Ishikawa (cell line): Measurements from ENCODE around the gene REV3L.

Source experiments
- CEBPB ChIP-seq: IDR thresholded peaks from 2 replicates; pipeline ENCODE4 v1.6.1; 2012
- CREB1 ChIP-seq: IDR thresholded peaks from 2 replicates; pipeline ENCODE4 v1.6.1; 2012; ENCODE audit warnings: low read depth
- EP300 ChIP-seq: IDR thresholded peaks from 2 replicates; pipeline ENCODE4 v1.6.1; 2012; ENCODE audit warnings: borderline replicate concordance
- FOXM1 ChIP-seq: IDR thresholded peaks from 2 replicates; pipeline ENCODE4 v1.6.1; 2012; ENCODE audit warnings: low read depth, borderline replicate concordance
- MAX ChIP-seq: IDR thresholded peaks from 2 replicates; pipeline ENCODE4 v1.6.1; 2012
- NFIC ChIP-seq: IDR thresholded peaks from 2 replicates; pipeline ENCODE4 v1.6.1; 2012
- RAD21 ChIP-seq: IDR thresholded peaks from 2 replicates; pipeline ENCODE4 v1.6.1; 2012; ENCODE audit warnings: low read depth
- REST ChIP-seq: IDR thresholded peaks from 2 replicates; pipeline ENCODE4 v1.6.1; 2012; ENCODE audit warnings: low read depth, mild to moderate bottlenecking
- TAF1 ChIP-seq: IDR thresholded peaks from 2 replicates; pipeline ENCODE4 v1.6.1; 2012; ENCODE audit warnings: low read depth, mild to moderate bottlenecking
- TCF12 ChIP-seq: IDR thresholded peaks from 2 replicates; pipeline ENCODE4 v1.6.1; 2012; ENCODE audit warnings: low read depth
- TEAD4 ChIP-seq: IDR thresholded peaks from 2 replicates; pipeline ENCODE4 v1.6.1; 2012
- USF1 ChIP-seq: IDR thresholded peaks from 2 replicates; pipeline ENCODE4 v1.6.1; 2012
- YY1 ChIP-seq: IDR thresholded peaks from 2 replicates; pipeline ENCODE4 v1.6.1; 2012; ENCODE audit warnings: low read depth
- ZBTB7A ChIP-seq: IDR thresholded peaks from 2 replicates; pipeline ENCODE4 v1.6.1; 2012; ENCODE audit warnings: low read depth

- no peak for TF ChIP-seq MAX
- no peak for TF ChIP-seq TAF1
- no peak for TF ChIP-seq EP300
- no peak for TF ChIP-seq CEBPB
- TF ChIP-seq NFIC = 0 out of 2 replicates have a peak, but pooled peaks have one; percentile 21
- no peak for TF ChIP-seq FOXM1
- TF ChIP-seq CREB1 = no peak
- TF ChIP-seq TEAD4 = no peak
- TF ChIP-seq RAD21 = no peak
- TF ChIP-seq REST = no peak
- no peak for TF ChIP-seq USF1
- no peak for TF ChIP-seq ZBTB7A
- no peak for TF ChIP-seq TCF12
- no peak for TF ChIP-seq YY1
Observed at GRCh38 chr6:111423960-111424846, 58.8 kb downstream of the REV3L start.
